K562 (cell line): ENCODE results near the gene ITGB5.

Experiments used
- BHLHE40 ChIP-seq: IDR thresholded peaks from 2 replicates; pipeline ENCODE4 v1.6.1; 2011; ENCODE audit warnings: low read length, improper control_type of control experiment
- CHCHD3 ChIP-seq: fragments of 250-450 bp; sonication (Bioruptor Pico); IDR thresholded peaks from 2 replicates; pipeline ENCODE4 v2.1.2; 2022; ENCODE audit warnings: mild to moderate bottlenecking
- CTCF ChIP-seq, 3 experiments: IDR thresholded peaks in 2 of 3; conservative IDR thresholded peaks in 1 of 3; 2 replicates each; pipeline ENCODE4 v1.5.1; 2011 to 2012; ENCODE audit warnings: low read length in 3 of 3, mild to moderate bottlenecking in 3 of 3, control low read depth in 2 of 3, improper control_type of control experiment in 1 of 3, inconsistent platforms in 1 of 3, low read depth in 1 of 3, mixed read lengths in 1 of 3, moderate library complexity in 1 of 3; ENCODE audit not compliant: insufficient read depth in 2 of 3
- EP300 ChIP-seq: IDR thresholded peaks from 2 replicates; pipeline ENCODE4 v1.6.1; 2012; ENCODE audit warnings: low read length, improper control_type of control experiment
- ETS1 ChIP-seq: conservative IDR thresholded peaks from 2 replicates; pipeline ENCODE4 v1.6.1; 2011; ENCODE audit warnings: low read depth, mild to moderate bottlenecking, low read length; ENCODE audit not compliant: control insufficient read depth
- GABPA ChIP-seq: fragments of 200-800 bp; sonication (Bioruptor generic); conservative IDR thresholded peaks from 2 replicates; pipeline ENCODE4 v1.6.1; 2016; ENCODE audit warnings: low read depth, missing genetic modification characterization, missing compliant biosample characterization
- MBD2 ChIP-seq: sonication (generic); IDR thresholded peaks from 2 replicates; pipeline ENCODE4 v1.6.1; 2016; ENCODE audit warnings: low read depth, borderline replicate concordance
- POLR2A ChIP-seq: fragments of 450-650 bp; conservative IDR thresholded peaks from 2 replicates; pipeline ENCODE4 v1.6.1; 2016
- PRMT5 ChIP-seq: sonication (generic); formaldehyde crosslinking; IDR thresholded peaks from 2 replicates; pipeline ENCODE4 v1.5.0; 2020; ENCODE audit warnings: missing genetic modification reagents
- SMAD1 ChIP-seq: fragments of 150-350 bp; IDR thresholded peaks from 2 replicates; pipeline ENCODE4 v1.6.1; 2014; ENCODE audit warnings: low read length, low read depth; ENCODE audit not compliant: partially characterized antibody
- SPI1 ChIP-seq: IDR thresholded peaks from 2 replicates; pipeline ENCODE4 v1.6.1; 2011; ENCODE audit warnings: low read depth, low read length, control low read depth, borderline replicate concordance
- TRIM24 ChIP-seq, 2 experiments: fragments of 450-650 bp; IDR thresholded peaks; 2 replicates each; pipeline ENCODE4 v1.6.1; 2016
- ZNF561 ChIP-seq: fragments of 450-650 bp; formaldehyde crosslinking; conservative IDR thresholded peaks from 2 replicates; pipeline ENCODE4 v1.4.0; 2020; ENCODE audit warnings: mild to moderate bottlenecking, moderate library complexity
- ZNF584 ChIP-seq: fragments of 200-800 bp; sonication (Bioruptor generic); IDR thresholded peaks from 2 replicates; pipeline ENCODE4 v1.6.1; 2016; ENCODE audit warnings: low read depth, mild to moderate bottlenecking, missing genetic modification characterization, missing compliant biosample characterization

DNA sequence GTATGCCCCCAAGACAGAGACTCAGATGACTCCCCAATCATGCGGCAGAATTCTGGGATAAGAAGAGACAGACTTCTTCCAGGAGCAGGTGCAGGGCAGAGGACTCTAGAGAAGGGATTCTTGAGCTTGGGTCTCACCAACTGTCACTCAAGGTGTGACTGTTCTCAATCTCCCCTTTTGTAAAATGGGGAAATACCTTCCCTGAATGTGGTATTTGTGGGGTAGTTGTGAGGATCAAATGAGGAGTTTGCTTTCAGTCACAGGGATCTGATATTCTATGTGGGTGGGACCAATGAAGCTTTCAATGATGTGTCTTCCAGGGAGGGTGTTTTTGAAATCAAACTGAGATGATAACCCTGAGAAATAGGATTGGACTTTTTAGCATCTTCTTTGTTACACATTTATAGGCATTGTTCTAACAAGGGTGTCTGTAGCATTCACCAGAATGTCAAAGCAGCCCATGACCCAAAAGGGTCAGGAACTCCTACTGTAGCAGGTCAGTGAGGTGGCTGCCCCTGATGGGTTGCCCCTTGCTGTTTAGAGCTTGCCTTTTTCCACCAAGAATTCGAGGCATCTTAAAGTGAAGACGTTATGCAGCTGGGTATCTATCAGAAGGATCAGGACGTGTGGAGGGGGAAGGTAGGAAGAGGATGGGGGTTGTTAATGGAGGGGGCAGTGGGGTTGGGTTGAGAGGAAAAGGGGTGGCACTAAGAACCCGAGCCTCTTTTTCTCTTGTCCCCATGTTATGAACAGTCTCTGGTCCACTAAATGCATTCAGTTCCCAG is 128.1 kb downstream of the ITGB5 start:
- no peak for TF ChIP-seq POLR2A
- TF ChIP-seq ETS1: no peak
- TF ChIP-seq CTCF (IDR thresholded peaks at IDR 0.05 in 2 of 3, conservative IDR thresholded peaks at IDR 0.05 in 1 of 3; ENCODE audit: insufficient read depth in 2 of 3, low read depth in 1 of 3, low read length in 3 of 3): no peak
- no peak for TF ChIP-seq TRIM24 (IDR thresholded peaks at IDR 0.05)
- TF ChIP-seq BHLHE40: no peak
- TF ChIP-seq EP300: no peak
- TF ChIP-seq CHCHD3 (CRISPR knock-in tag): no peak
- TF ChIP-seq SPI1: no peak
- TF ChIP-seq ZNF584: no peak
- no peak for TF ChIP-seq ZNF561 (CRISPR knock-in tag)
- no peak for TF ChIP-seq SMAD1
- no peak for TF ChIP-seq MBD2
- no peak for TF ChIP-seq GABPA (tag)
- no peak for TF ChIP-seq PRMT5 (CRISPR knock-in tag)
